ENCODE data around the gene SMG1.
"Not testable (repeated sequence)": the region's sequence is repeated elsewhere in the genome, so short reads cannot be mapped to it uniquely, and the experiment has no call there.

SMG1 gene

GRCh38 chr16:18782697-18783429 lies 143.3 kb downstream of the SMG1 start:
- no peak for TF ChIP-seq EZH2phosphoT487 (IDR thresholded peaks at IDR 0.05; ENCODE audit: low read length)
- TF ChIP-seq CTCF (IDR thresholded peaks at IDR 0.05; ENCODE audit: low read length): no peak
- TF ChIP-seq EZH2 (optimal IDR thresholded peaks at IDR 0.05; ENCODE audit: low read depth, low read length): no peak
- H3K27me3 ChIP-seq (replicated peaks; ENCODE audit: insufficient read depth, low read length): no peaks in the 10 kb centered on the region
- peaks cover 32% of the 10 kb centered on the region for H3F3A ChIP-seq (ENCODE audit: insufficient read depth, low read length)
- no peak overlapping the region for H3K27ac ChIP-seq (ENCODE audit: low read length)
- peaks cover 41% of the 10 kb centered on the region for H3K36me3 ChIP-seq (replicated peaks; ENCODE audit: insufficient read depth, low read length)
- H4K20me1 ChIP-seq (ENCODE audit: insufficient read depth, low read length): peaks cover 48% of the 10 kb centered on the region
- H3K79me2 ChIP-seq (ENCODE audit: low read length): peaks cover 55% of the 10 kb centered on the region
- H3K9me3 ChIP-seq (replicated peaks; ENCODE audit: insufficient read depth, low read length): no peaks in the 10 kb centered on the region
- no peak overlapping the region for H3K9ac ChIP-seq (ENCODE audit: low read length)
- no peak overlapping the region for H3K4me3 ChIP-seq (ENCODE audit: low read length)
- H3K4me2 ChIP-seq (ENCODE audit: low read depth, low read length): no peak overlapping the region
- H3K9me2 ChIP-seq (replicated peaks; ENCODE audit: insufficient read depth, low read length): no peaks in the 10 kb centered on the region
- H3K4me1 ChIP-seq (ENCODE audit: low read length): peaks cover 17% of the 10 kb centered on the region
- no peak overlapping the region for H2AFZ ChIP-seq (ENCODE audit: low read length)
- DNase-seq: no peak

GRCh38 chr16:18781232-18781631 lies 145.0 kb downstream of the SMG1 start:
- H3K79me2 ChIP-seq (ENCODE audit: low read length): peaks cover 38% of the 10 kb centered on the region
- H3K36me3 ChIP-seq (replicated peaks; ENCODE audit: insufficient read depth, low read length): peaks cover 33% of the 10 kb centered on the region
- H3K4me1 ChIP-seq (ENCODE audit: low read length); H3K9me2 ChIP-seq (replicated peaks; ENCODE audit: insufficient read depth, low read length); H3K9me3 ChIP-seq (replicated peaks; ENCODE audit: insufficient read depth, low read length); H3K4me2 ChIP-seq (ENCODE audit: low read depth, low read length); H3K4me3 ChIP-seq (ENCODE audit: low read length); H2AFZ ChIP-seq (ENCODE audit: low read length); H3K9ac ChIP-seq (ENCODE audit: low read length); DNase-seq; H3K27me3 ChIP-seq (replicated peaks; ENCODE audit: insufficient read depth, low read length); H3K27ac ChIP-seq (ENCODE audit: low read length): not testable (repeated sequence)
- H3F3A ChIP-seq (ENCODE audit: insufficient read depth, low read length): peaks cover 25% of the 10 kb centered on the region
- H4K20me1 ChIP-seq (ENCODE audit: insufficient read depth, low read length): peaks cover 31% of the 10 kb centered on the region

GRCh38 chr16:18780460-18781026 lies 145.7 kb downstream of the SMG1 start:
- not testable (repeated sequence) for H3K9ac ChIP-seq (ENCODE audit: low read length); H3K4me1 ChIP-seq (ENCODE audit: low read length); H3K9me2 ChIP-seq (replicated peaks; ENCODE audit: insufficient read depth, low read length); H3K4me3 ChIP-seq (ENCODE audit: low read length); H2AFZ ChIP-seq (ENCODE audit: low read length); H3K27me3 ChIP-seq (replicated peaks; ENCODE audit: insufficient read depth, low read length); DNase-seq; H3K4me2 ChIP-seq (ENCODE audit: low read depth, low read length); H3K27ac ChIP-seq (ENCODE audit: low read length); H3K9me3 ChIP-seq (replicated peaks; ENCODE audit: insufficient read depth, low read length)
- peaks cover 27% of the 10 kb centered on the region for H3K36me3 ChIP-seq (replicated peaks; ENCODE audit: insufficient read depth, low read length)
- H3F3A ChIP-seq (ENCODE audit: insufficient read depth, low read length): peaks cover 24% of the 10 kb centered on the region
- peaks cover 31% of the 10 kb centered on the region for H3K79me2 ChIP-seq (ENCODE audit: low read length)
- H4K20me1 ChIP-seq (ENCODE audit: insufficient read depth, low read length): peaks cover 24% of the 10 kb centered on the region

DNA sequence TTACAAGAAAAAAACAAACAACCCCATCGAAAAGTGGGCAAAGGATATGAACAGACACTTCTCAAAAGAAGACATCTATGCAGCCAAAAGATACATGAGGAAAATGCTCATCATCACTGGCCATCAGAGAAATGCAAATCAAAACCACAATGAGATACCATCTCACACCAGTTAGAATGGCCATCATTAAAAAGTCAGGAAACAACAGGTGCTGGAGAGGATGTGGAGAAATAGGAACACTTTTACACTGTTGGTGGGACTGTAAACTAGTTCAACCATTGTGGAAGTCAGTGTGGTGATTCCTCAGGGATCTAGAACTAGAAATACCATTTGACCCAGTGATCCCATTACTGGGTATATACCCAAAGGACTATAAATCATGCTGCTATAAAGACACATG lies 148.5 kb downstream of the SMG1 start:
- H3K9me2 ChIP-seq (replicated peaks; ENCODE audit: insufficient read depth, low read length); H2AFZ ChIP-seq (ENCODE audit: low read length); H3K9ac ChIP-seq (ENCODE audit: low read length); H4K20me1 ChIP-seq (ENCODE audit: insufficient read depth, low read length); H3K4me3 ChIP-seq (ENCODE audit: low read length); H3K9me3 ChIP-seq (replicated peaks; ENCODE audit: insufficient read depth, low read length); H3F3A ChIP-seq (ENCODE audit: insufficient read depth, low read length); DNase-seq; H3K4me2 ChIP-seq (ENCODE audit: low read depth, low read length); H3K4me1 ChIP-seq (ENCODE audit: low read length); H3K79me2 ChIP-seq (ENCODE audit: low read length); H3K27me3 ChIP-seq (replicated peaks; ENCODE audit: insufficient read depth, low read length); H3K27ac ChIP-seq (ENCODE audit: low read length); H3K36me3 ChIP-seq (replicated peaks; ENCODE audit: insufficient read depth, low read length): not testable (repeated sequence)

GRCh38 chr16:18776334-18776733 lies 149.9 kb downstream of the SMG1 start:
- not testable (repeated sequence) for H3K4me2 ChIP-seq (ENCODE audit: low read depth, low read length); H3K27me3 ChIP-seq (replicated peaks; ENCODE audit: insufficient read depth, low read length); H3K36me3 ChIP-seq (replicated peaks; ENCODE audit: insufficient read depth, low read length); H4K20me1 ChIP-seq (ENCODE audit: insufficient read depth, low read length); H3K4me1 ChIP-seq (ENCODE audit: low read length); H3K9me3 ChIP-seq (replicated peaks; ENCODE audit: insufficient read depth, low read length); H3K4me3 ChIP-seq (ENCODE audit: low read length); H3K9me2 ChIP-seq (replicated peaks; ENCODE audit: insufficient read depth, low read length); H3K27ac ChIP-seq (ENCODE audit: low read length); H2AFZ ChIP-seq (ENCODE audit: low read length); DNase-seq; H3K9ac ChIP-seq (ENCODE audit: low read length); H3F3A ChIP-seq (ENCODE audit: insufficient read depth, low read length); H3K79me2 ChIP-seq (ENCODE audit: low read length)

DNA sequence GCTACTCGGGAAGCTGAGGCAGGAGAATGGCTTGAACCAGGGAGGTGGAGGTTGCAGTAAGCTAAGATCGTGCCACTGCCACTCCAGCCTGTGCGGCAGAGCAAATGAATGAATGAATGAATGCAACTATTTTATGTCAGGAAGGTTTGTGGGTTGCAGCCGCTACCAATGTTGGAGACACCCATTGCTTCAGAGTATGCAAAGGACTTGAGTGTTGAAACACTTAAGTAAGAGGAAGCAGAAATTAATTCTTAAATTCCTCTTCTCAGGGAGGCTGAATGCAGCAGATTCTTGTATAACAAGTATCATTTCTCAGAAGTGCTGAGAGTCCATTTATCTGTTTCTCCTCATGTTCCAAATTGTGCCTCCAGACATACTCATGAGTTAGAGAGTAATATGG lies 151.6 kb downstream of the SMG1 start:
- not testable (repeated sequence) for H3K9me3 ChIP-seq (replicated peaks; ENCODE audit: insufficient read depth, low read length); H3K4me1 ChIP-seq (ENCODE audit: low read length); H3K9ac ChIP-seq (ENCODE audit: low read length); H3K27me3 ChIP-seq (replicated peaks; ENCODE audit: insufficient read depth, low read length); H3K4me2 ChIP-seq (ENCODE audit: low read depth, low read length); H3K79me2 ChIP-seq (ENCODE audit: low read length); H4K20me1 ChIP-seq (ENCODE audit: insufficient read depth, low read length); H3K27ac ChIP-seq (ENCODE audit: low read length); H3K36me3 ChIP-seq (replicated peaks; ENCODE audit: insufficient read depth, low read length); H3K9me2 ChIP-seq (replicated peaks; ENCODE audit: insufficient read depth, low read length); DNase-seq; H3F3A ChIP-seq (ENCODE audit: insufficient read depth, low read length); H2AFZ ChIP-seq (ENCODE audit: low read length); H3K4me3 ChIP-seq (ENCODE audit: low read length)

GRCh38 chr16:18772171-18772570 lies 154.0 kb downstream of the SMG1 start:
- H3K4me2 ChIP-seq (ENCODE audit: low read depth, low read length); H3F3A ChIP-seq (ENCODE audit: insufficient read depth, low read length); H4K20me1 ChIP-seq (ENCODE audit: insufficient read depth, low read length); H3K27ac ChIP-seq (ENCODE audit: low read length); H3K79me2 ChIP-seq (ENCODE audit: low read length); H3K9me2 ChIP-seq (replicated peaks; ENCODE audit: insufficient read depth, low read length); H3K36me3 ChIP-seq (replicated peaks; ENCODE audit: insufficient read depth, low read length); H3K9ac ChIP-seq (ENCODE audit: low read length); H3K4me1 ChIP-seq (ENCODE audit: low read length); H3K27me3 ChIP-seq (replicated peaks; ENCODE audit: insufficient read depth, low read length); H2AFZ ChIP-seq (ENCODE audit: low read length); DNase-seq; H3K9me3 ChIP-seq (replicated peaks; ENCODE audit: insufficient read depth, low read length); H3K4me3 ChIP-seq (ENCODE audit: low read length): not testable (repeated sequence)

All from MM.1S (cell line).